ENCODE results near the gene PLOD1. TPM values are rescaled to one million over a fixed set of nuclear protein-coding genes. Genes with fewer than 3 reads are reported as not detected.

PLOD1 gene
- total and polyA plus RNA-seq, 2 of the 13 experiments (the other 11 are each of a cell fraction or from before 2014, with no cell fraction given), result 70.1 to 318 TPM

DNA sequence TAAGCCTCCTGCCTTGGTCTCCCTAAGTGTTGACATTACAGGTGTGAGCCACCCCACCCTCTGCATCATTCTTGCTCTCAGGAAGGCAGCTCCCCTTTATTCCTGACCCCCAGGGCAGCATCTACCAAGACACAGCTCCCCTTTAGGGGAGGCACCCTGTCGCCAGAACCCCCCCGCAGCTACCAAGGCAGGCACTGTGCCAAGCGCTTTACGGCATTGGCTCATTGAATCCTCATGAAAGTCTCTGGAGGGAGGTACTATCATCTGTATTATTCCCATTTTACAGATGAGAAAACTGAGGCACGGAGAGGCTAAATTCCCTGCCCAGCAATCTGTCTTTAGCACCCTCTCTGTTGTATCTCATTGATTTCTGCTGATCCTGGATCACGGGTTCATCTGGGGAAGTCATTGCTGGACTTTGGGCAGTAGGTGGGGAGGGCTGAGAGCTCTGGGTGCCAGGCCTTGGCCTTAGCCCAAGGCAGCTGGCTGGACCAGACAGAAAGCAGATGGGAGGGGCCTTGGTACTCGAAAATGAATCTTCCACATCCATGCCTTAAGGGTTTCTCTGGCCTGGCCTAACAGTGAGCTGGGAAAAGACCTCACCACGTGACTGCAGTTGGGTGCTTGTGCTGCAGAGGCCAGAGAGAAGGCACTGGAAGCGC, 5.9 kb downstream of the PLOD1 start (continued):
- TF ChIP-seq ZSCAN12 (CRISPR knock-in tag; IDR thresholded peaks at IDR 0.05) (no peak), SALL1 (CRISPR knock-in tag; IDR thresholded peaks at IDR 0.05) (peak; percentile 68), RBFOX2 (IDR thresholded peaks at IDR 0.05; ENCODE audit: low read depth, low read length) (no peak), ZFX (CRISPR knock-in tag; IDR thresholded peaks at IDR 0.05; ENCODE audit: low read depth) (peak; percentile 51; the same call in 1 of the 2 replicates), ZMYM2 (CRISPR knock-in tag; IDR thresholded peaks at IDR 0.05) (peak; percentile 97), ZNF510 (CRISPR knock-in tag; IDR thresholded peaks at IDR 0.05; ENCODE audit: low read depth) (no peak), HNF4G (IDR thresholded peaks at IDR 0.05; ENCODE audit: borderline replicate concordance, low read depth, low read length) (peak; percentile 67), HNF4G (CRISPR knock-in tag; IDR thresholded peaks at IDR 0.05; ENCODE audit: borderline replicate concordance, low read depth) (peak; percentile 69; the same call in 1 of the 2 replicates), SPEN (CRISPR knock-in tag; IDR thresholded peaks at IDR 0.05; ENCODE audit: low read depth) (peak; percentile 34; the same call in 1 of the 2 replicates), CBFB (CRISPR knock-in tag; IDR thresholded peaks at IDR 0.05) (no peak), BCL6 (CRISPR knock-in tag; IDR thresholded peaks at IDR 0.05) (0 out of 2 replicates have a peak, but pooled peaks have one; percentile 5), ZNF367 (CRISPR knock-in tag; IDR thresholded peaks at IDR 0.05; ENCODE audit: borderline replicate concordance) (no peak), NFE2 (CRISPR knock-in tag; IDR thresholded peaks at IDR 0.05) (no peak), CREB1 (IDR thresholded peaks at IDR 0.05) (no peak), CREB1 (CRISPR knock-in tag; IDR thresholded peaks at IDR 0.05) (0 out of 2 replicates have a peak, but pooled peaks have one; percentile 7), ZBTB8A (CRISPR knock-in tag; IDR thresholded peaks at IDR 0.05; ENCODE audit: borderline replicate concordance, low read depth) (no peak), GTF3A (CRISPR knock-in tag; conservative IDR thresholded peaks at IDR 0.05) (no peak), HNF4A (CRISPR knock-in tag; IDR thresholded peaks at IDR 0.05) (peak; percentile 90), MXI1 (IDR thresholded peaks at IDR 0.05; ENCODE audit: borderline replicate concordance, low read depth, low read length) (no peak), ZNF616 (CRISPR knock-in tag; IDR thresholded peaks at IDR 0.05; ENCODE audit: low read depth) (no peak), SOX5 (CRISPR knock-in tag; IDR thresholded peaks at IDR 0.05; ENCODE audit: borderline replicate concordance) (no peak; the same call in 1 of the 2 replicates), ZNF556 (CRISPR knock-in tag; IDR thresholded peaks at IDR 0.05; ENCODE audit: borderline replicate concordance) (peak; percentile 41; the same call in 1 of the 2 replicates)
- TF ChIP-seq, protein P1, sequence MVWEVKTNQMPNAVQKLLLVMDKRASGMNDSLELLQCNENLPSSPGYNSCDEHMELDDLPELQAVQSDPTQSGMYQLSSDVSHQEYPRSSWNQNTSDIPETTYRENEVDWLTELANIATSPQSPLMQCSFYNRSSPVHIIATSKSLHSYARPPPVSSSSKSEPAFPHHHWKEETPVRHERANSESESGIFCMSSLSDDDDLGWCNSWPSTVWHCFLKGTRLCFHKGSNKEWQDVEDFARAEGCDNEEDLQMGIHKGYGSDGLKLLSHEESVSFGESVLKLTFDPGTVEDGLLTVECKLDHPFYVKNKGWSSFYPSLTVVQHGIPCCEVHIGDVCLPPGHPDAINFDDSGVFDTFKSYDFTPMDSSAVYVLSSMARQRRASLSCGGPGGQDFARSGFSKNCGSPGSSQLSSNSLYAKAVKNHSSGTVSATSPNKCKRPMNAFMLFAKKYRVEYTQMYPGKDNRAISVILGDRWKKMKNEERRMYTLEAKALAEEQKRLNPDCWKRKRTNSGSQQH (CRISPR knock-in tag; IDR thresholded peaks at IDR 0.05; ENCODE audit: low read depth), result 0 out of 2 replicates have a peak, but pooled peaks have one; percentile 35
- TF ChIP-seq, protein P2, sequence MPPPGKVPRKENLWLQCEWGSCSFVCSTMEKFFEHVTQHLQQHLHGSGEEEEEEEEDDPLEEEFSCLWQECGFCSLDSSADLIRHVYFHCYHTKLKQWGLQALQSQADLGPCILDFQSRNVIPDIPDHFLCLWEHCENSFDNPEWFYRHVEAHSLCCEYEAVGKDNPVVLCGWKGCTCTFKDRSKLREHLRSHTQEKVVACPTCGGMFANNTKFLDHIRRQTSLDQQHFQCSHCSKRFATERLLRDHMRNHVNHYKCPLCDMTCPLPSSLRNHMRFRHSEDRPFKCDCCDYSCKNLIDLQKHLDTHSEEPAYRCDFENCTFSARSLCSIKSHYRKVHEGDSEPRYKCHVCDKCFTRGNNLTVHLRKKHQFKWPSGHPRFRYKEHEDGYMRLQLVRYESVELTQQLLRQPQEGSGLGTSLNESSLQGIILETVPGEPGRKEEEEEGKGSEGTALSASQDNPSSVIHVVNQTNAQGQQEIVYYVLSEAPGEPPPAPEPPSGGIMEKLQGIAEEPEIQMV (CRISPR knock-in tag; IDR thresholded peaks at IDR 0.05; ENCODE audit: low read depth), result peak; percentile 79; the same call in 1 of the 2 replicates
- TF ChIP-seq, protein P3, sequence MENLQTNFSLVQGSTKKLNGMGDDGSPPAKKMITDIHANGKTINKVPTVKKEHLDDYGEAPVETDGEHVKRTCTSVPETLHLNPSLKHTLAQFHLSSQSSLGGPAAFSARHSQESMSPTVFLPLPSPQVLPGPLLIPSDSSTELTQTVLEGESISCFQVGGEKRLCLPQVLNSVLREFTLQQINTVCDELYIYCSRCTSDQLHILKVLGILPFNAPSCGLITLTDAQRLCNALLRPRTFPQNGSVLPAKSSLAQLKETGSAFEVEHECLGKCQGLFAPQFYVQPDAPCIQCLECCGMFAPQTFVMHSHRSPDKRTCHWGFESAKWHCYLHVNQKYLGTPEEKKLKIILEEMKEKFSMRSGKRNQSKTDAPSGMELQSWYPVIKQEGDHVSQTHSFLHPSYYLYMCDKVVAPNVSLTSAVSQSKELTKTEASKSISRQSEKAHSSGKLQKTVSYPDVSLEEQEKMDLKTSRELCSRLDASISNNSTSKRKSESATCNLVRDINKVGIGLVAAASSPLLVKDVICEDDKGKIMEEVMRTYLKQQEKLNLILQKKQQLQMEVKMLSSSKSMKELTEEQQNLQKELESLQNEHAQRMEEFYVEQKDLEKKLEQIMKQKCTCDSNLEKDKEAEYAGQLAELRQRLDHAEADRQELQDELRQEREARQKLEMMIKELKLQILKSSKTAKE (CRISPR knock-in tag; IDR thresholded peaks at IDR 0.05; ENCODE audit: borderline replicate concordance), result 0 out of 2 replicates have a peak, but pooled peaks have one; percentile 19
